Right cardiac atrium (tissue), 5 donors: ENCODE results near the gene ELAVL1. TPM values are rescaled to one million over a fixed set of nuclear protein-coding genes. Genes with fewer than 3 reads are reported as not detected.

Source experiments
- ATAC-seq, 2 donors: fragments of 200-7000 bp; cut with Tn5 transposase; one replicate each; pipeline versions ENCODE4 v1.8.0 to v1.9.1; 2020; ENCODE audit warnings: moderate library complexity in 2 of 2, mild to moderate bottlenecking in 1 of 2
- DNase-seq, 3 donors: peaks; one replicate each; pipeline ENCODE4 v3.0.0-alpha.2; 2020
- H3K27ac ChIP-seq: one replicate; pipeline ENCODE4 v1.5.1; 2013; ENCODE audit warnings: mild to moderate bottlenecking, low read length, control low read depth, moderate library complexity
- H3K27me3 ChIP-seq: one replicate; pipeline ENCODE4 v1.6.1; 2013; ENCODE audit not compliant: control insufficient read depth, insufficient read depth
- H3K4me1 ChIP-seq: one replicate; pipeline ENCODE4 v1.6.1; 2013; ENCODE audit warnings: low read length; ENCODE audit not compliant: control insufficient read depth, insufficient read depth
- H3K4me3 ChIP-seq: one replicate; pipeline ENCODE4 v1.5.1; 2013; ENCODE audit warnings: low read length, control low read depth
- H3K9me3 ChIP-seq: one replicate; pipeline ENCODE4 v1.6.1; 2013; ENCODE audit warnings: low read length; ENCODE audit not compliant: control insufficient read depth
- WGBS: extraction: QIAGEN DNeasy Blood & Tissue Kit; methylation state at CpG from one replicate; pipeline ENCODE4 v1.1.7; 2013; 5-methylcytosine and 5-hydroxymethylcytosine counted together
- intact Hi-C, 4 donors: fragments of 100-400 bp; cut with DNase I; formaldehyde crosslinking; loops; one replicate each; pipeline versions ENCODE4 v1.11.0 to v1.14.0; 2022 to 2023
- long read RNA-seq, 4 donors: library from polyadenylated mRNA; unstranded; transcript quantifications; one replicate each; pipeline ENCODE4 v2.0.0, GENCODE V29; 2020 to 2021
- polyA plus RNA-seq: library from polyadenylated mRNA; stranded (reverse); fragments of 200-250 nt; gene quantifications from one replicate; pipeline ENCODE4 v1.2.3, GENCODE V29; 2013
- total RNA-seq, 4 donors: library from RNA; stranded (reverse); fragmentation: NEBNext Ultra II Directional; extraction: Animal tissue kit (Norgen Biotek cat#: 25700); gene quantifications; one replicate each; pipeline ENCODE4 v1.2.1, GENCODE V29; 2021
- donor health status: healthy with polysubstance abuse.
- donor health status: DM: no; HTN: yes; CAD: no.
- donor health status: DM: no; HTN: no; CAD: no.
- donor health status: DM: no; HTN: yes; CAD: no; lungs with severe emphysema.
- donor health status: DM: yes; HTN: yes; CAD: no.

Gene ELAVL1
- total RNA-seq (10 to 100 TPM; 55.4 to 67.5 (median 64.6) TPM), polyA plus RNA-seq (28.4 TPM)
- long read RNA-seq, donor 1, full-length matches to known transcripts, result 285 of 341 reads
- long read RNA-seq, donor 1, partial matches to known transcripts, result 34 of 341 reads
- long read RNA-seq, donor 1, other reads (novel, unspliced or antisense), result 22 of 341 reads
- long read RNA-seq, donor 2, full-length matches to known transcripts, result 110 of 133 reads
- long read RNA-seq, donor 2, partial matches to known transcripts, result 15 of 133 reads
- long read RNA-seq, donor 2, other reads (novel, unspliced or antisense), result 8 of 133 reads
- long read RNA-seq, donor 3, full-length matches to known transcripts, result 306 of 410 reads
- long read RNA-seq, donor 3, partial matches to known transcripts, result 69 of 410 reads
- long read RNA-seq, donor 3, other reads (novel, unspliced or antisense), result 35 of 410 reads
- long read RNA-seq, donor 4, full-length matches to known transcripts, result 107 of 120 reads
- long read RNA-seq, donor 4, partial matches to known transcripts, result 5 of 120 reads
- long read RNA-seq, donor 4, other reads (novel, unspliced or antisense), result 8 of 120 reads

DNA sequence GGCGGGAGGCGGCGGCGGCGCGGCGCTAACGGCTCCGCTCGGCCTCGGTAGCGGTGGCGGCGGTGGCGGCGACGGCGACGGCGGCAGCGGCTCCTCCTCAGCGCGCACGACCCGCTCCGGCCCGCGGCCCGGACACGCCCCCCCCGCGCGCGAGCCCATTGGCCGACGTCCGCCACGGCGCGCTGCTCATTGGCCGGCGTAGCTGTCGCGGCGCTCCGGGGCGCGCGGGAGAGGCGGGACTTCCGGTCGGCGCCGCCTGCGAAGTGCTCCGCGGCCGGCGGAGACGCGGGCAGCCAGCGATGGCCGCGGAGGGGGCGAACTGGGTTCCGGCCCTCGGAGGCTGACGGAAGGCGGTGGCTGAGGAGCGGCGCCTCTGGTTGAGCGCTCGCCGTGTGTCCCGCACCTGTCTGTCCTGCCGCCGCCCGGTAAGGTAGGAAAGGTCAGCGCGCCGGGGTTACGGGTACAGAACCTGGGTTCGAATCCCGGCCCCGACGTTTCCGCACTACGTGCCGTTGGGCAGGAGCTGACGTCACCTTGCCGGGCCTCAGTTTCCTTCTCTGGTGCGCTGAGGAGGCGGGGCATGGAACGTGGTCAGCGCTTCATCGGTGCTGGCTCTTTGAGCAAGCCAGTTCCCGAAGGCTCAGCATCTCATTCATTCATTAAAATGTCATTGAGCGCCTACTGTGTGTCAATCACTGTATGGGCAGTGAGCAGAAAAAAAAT lies at the start of gene ELAVL1:
ELAVL1 (minus strand) TSS at position 108 of the 723 bp plus-strand sequence. CDS start 13,826 bp downstream, outside the sequence.
- intact Hi-C loops, result loop anchor here in 2 of 4 donors (5.0 to 10.0 kb wide), 2 partner anchors 33 to 61 kb away; partner anchors contain the start of gene TIMM44 (in 1 of the 2)
- H3K4me1 ChIP-seq, result peaks cover 13% of the 10 kb centered on the region
- under 1% methylated on average over 98 of the region's 98 CpGs for WGBS

DNA sequence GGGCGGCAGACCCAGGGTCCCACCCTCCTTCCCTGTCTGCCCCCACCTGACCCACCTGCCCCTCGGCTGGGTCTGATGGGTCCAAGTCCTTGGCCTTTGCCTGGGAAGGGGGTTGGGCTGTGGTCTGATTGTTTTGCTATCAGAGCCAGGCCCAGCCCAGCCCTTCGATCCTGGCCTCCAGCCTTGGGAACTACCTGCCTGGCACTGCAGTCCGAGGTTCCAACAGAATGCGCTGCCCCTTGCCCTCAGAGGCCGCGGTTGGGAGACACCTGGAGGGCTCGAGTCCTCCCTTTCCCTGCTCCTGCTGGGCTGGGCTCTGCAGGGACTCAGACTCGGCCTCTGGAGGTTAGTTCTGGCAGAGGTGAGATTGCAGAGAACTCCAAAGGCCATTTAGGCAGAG lies 48.7 kb upstream of the ELAVL1 start:
- intact Hi-C loops, result no loop called here

More for the DNA sequence above, at the start of gene ELAVL1:
- H3K4me3 ChIP-seq, result peak within 1 kb of the TSS; percentile 99
- no peaks in the 10 kb centered on the region for H3K27me3 ChIP-seq
- peak within 1 kb of the TSS; percentile 84 for H3K27ac ChIP-seq
- DNase-seq (peak; percentile 91 to 97 (median 97)), ATAC-seq (peak; percentile 93)
- H3K9me3 ChIP-seq, result no peaks in the 10 kb centered on the region

DNA sequence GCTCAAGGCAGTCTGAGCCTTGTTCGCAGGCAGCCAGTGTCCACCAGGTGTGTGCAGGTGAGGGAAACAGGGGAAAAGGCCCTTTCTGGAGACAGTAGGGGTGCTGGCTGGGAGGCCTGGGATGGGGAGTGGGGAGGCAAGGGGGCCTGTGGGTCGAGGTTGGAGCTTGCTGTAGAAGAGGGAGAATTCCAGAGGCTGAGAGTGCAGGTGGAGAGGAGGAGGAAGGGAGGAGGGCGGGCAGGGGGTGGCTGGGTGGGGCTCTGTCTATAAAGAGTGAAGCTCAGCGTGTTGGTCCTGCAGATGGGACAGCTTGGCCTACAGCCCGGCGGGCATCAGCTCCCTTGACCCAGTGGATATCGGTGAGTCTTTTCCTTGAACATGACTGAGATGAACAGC lies 47.0 kb upstream of the ELAVL1 start, which contains the start of gene CCL25:
CCL25 (plus strand) TSS at position 297 of the 396 bp plus-strand sequence. CDS start 290 bp downstream, outside the sequence.
- H3K9me3 ChIP-seq, result no peaks in the 10 kb centered on the region
- DNase-seq, result no peak

More for the DNA sequence above, 48.7 kb upstream of the ELAVL1 start:
- Histone ChIP-seq H3K9me3 (no peaks in the 10 kb centered on the region), H3K4me1 (no peaks in the 10 kb centered on the region), H3K27ac (no peak overlapping the region), H3K27me3 (no peaks in the 10 kb centered on the region), H3K4me3 (no peak overlapping the region)
- ATAC-seq (no peak), DNase-seq (no peak)
- 55% methylated on average over 9 of the region's 9 CpGs for WGBS

DNA sequence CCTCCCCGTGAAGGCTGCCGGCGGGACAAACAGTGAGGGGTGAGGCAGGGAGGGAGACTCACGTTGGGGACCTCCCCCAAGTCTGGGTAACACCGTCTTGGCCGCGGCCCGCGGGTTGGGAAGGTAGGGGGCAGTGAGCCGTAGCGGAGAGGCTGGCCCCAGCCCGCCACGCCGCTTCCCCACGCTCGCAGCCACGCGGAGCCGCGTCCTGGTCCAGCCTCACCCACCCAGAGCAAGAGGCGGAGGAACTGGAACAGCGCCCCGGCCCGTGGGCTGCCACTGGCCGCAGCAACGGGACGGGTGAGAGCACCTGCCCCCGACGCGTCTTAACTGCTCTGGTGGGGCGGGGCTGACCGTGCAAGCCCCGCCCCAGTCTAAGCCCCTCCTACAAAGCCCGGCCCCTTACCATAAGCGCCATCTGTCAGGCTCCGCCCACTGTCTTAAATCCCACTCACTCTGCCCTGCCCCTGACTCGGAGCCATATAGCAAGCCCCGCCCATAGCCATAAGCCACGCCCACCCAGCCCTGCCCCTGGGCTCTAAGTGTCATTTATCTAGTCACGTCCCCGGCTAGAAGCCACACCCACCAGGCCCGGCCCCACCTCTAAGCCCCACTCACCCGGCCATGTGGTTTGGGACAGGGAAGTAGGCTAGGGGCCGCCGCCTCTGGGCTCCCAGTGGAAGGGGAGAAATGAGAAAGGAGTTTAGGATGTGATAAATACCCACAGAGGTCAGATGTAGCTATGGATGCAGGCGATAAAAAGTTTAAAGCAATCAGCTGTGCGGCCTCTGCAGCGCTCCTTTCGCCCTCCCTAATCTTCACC lies 45.0 kb upstream of the ELAVL1 start:
- no peaks in the 10 kb centered on the region for H3K27me3 ChIP-seq
- ATAC-seq, result peak; percentile 91 to 97
- H3K27ac ChIP-seq, result no peak overlapping the region
- H3K4me3 ChIP-seq, result peak overlapping the region; percentile 3
- DNase-seq, result peak; percentile 88 to 94 (median 93)
- intact Hi-C loops, result no loop called here
- H3K4me1 ChIP-seq, result no peaks in the 10 kb centered on the region
- WGBS, result 7% methylated on average over 49 of the region's 49 CpGs
- H3K9me3 ChIP-seq, result no peaks in the 10 kb centered on the region

More for the DNA sequence above, 47.0 kb upstream of the ELAVL1 start, which contains the start of gene CCL25:
- H3K4me3 ChIP-seq, result no peak within 1 kb of the TSS
- H3K27ac ChIP-seq, result no peak within 1 kb of the TSS
- intact Hi-C loops, result no loop called here
- ATAC-seq, result no peak
- no peaks in the 10 kb centered on the region for H3K4me1 ChIP-seq
- H3K27me3 ChIP-seq, result no peaks in the 10 kb centered on the region
- 68% methylated on average over 7 of the region's 7 CpGs for WGBS

DNA sequence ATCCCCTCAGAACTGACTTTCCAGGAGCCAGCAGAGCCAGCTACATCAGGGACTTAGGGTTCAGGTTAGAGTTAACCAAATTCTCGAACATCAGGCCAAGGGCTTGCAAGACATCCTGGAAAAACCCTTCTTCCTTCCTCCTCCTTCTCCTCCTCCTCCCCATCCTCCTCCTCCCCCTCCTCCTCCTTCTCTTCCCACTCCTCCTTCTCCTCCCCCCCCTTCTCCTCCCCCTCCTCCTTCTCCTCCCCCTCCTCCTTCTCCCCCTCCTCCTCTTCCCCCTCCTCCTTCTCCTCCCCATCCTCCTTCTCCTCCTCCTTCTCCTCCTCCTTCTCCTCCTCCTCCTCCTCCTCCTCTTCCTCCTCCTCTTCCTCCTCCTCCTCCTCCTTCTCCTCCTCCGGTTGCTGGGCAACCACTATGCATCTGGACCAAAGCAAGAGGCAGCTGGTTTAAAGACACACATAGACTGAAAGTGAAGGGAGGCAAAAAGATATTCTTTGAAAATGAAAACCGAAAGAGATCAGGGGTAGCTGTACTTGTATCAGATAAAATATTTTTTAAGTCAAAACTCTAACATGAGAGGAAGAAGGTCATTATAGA lies 41.2 kb upstream of the ELAVL1 start:
- no peaks in the 10 kb centered on the region for H3K9me3 ChIP-seq
- no peak for ATAC-seq
- H3K27ac ChIP-seq, result no peak overlapping the region
- no peaks in the 10 kb centered on the region for H3K27me3 ChIP-seq
- WGBS, result 67% methylated on average over 3 of the region's 3 CpGs
- H3K4me1 ChIP-seq, result no peaks in the 10 kb centered on the region
- intact Hi-C loops, result no loop called here
- no peak overlapping the region for H3K4me3 ChIP-seq
- DNase-seq, result no peak

DNA sequence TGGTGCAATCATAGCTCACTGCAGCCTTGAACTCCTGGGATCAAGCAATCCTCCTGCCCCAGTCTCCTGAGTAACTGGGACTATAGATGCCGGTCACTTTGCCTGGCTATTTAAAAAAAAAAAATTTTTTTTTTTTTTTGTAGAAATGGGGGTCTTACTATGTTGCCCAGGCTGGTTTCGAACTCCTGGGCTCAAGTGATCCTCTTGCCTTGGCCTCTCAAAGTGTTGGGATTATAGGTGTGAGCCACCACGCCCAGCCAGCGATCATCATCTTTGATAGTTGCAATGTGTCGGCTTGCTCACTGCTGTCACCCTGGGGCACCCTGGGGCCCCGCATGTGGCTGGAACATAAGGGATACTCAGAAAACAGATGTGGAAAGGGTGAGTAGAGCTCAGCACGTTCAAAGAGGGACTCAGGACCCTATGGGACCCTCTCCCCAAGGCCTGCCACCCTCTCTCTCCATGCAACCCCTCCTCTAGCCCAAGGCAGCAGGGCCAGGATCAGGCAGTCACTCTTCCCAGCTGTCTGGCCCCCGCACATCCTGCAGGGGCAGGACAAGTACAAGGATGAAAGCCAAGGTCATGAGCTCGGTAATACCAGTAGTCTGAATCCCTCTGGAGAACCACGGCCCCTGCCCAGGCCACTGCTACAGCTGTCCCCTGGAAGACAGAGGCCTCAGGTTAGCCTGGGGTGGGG lies 40.6 kb upstream of the ELAVL1 start:
- no peak overlapping the region for H3K4me3 ChIP-seq

DNA sequence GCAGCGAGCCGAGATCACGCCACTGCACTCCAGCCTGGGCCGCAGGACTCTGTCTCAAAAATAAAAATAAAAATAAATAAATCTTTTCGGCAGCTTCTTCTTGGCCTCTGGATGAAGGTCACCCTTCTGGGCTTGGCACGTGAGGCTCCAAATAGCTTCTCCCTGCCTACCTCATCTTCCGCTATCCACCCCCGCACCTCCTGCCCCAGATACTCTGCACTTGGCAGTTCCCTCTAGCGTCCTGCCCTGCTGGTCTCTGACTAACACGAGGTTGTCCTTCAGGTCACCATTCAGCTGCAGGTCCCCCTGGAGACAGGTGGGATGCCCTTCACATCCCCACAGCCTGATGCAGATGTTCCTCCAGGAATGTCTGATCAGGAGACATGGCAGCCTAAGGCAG lies 38.6 kb upstream of the ELAVL1 start:
- H3K9me3 ChIP-seq, result no peaks in the 10 kb centered on the region
- intact Hi-C loops, result no loop called here
- no peak overlapping the region for H3K27ac ChIP-seq
- no peak for DNase-seq
- no peak for ATAC-seq
- 79% methylated on average over 10 of the region's 10 CpGs for WGBS
- no peaks in the 10 kb centered on the region for H3K4me1 ChIP-seq
- no peak overlapping the region for H3K4me3 ChIP-seq
- H3K27me3 ChIP-seq, result no peaks in the 10 kb centered on the region

More for the DNA sequence above, 40.6 kb upstream of the ELAVL1 start:
- DNase-seq (no peak), ATAC-seq (no peak)
- Histone ChIP-seq H3K9me3 (no peaks in the 10 kb centered on the region), H3K27me3 (no peaks in the 10 kb centered on the region), H3K27ac (no peak overlapping the region), H3K4me1 (no peaks in the 10 kb centered on the region)
- intact Hi-C loops, result no loop called here
- 68% methylated on average over 10 of the region's 10 CpGs for WGBS

DNA sequence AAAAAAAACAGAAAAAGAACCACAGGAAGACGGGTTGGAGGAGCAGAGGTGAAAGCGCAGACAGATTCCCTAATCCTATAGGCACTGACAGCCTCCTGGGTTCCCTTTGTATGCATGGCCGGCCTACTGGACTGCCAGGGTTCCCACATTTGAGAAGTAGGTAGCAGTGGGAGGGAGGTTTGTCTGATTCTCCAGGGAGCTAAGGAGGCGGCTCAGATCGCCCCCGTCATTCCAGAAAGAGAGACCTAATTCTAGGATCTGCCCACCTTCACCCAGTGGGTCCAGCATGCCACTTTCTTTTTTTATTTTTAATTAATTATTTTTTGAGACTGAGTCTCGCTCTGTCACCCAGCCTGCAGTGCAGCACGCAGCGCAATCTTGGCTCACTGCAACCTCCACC lies 37.5 kb upstream of the ELAVL1 start:
- no peak for ATAC-seq
- Histone ChIP-seq H3K4me3 (no peak overlapping the region), H3K27ac (no peak overlapping the region), H3K27me3 (no peaks in the 10 kb centered on the region), H3K9me3 (no peaks in the 10 kb centered on the region), H3K4me1 (no peaks in the 10 kb centered on the region)
- intact Hi-C loops, result no loop called here
- no peak for DNase-seq
- WGBS, result 88% methylated on average over 9 of the region's 9 CpGs

DNA sequence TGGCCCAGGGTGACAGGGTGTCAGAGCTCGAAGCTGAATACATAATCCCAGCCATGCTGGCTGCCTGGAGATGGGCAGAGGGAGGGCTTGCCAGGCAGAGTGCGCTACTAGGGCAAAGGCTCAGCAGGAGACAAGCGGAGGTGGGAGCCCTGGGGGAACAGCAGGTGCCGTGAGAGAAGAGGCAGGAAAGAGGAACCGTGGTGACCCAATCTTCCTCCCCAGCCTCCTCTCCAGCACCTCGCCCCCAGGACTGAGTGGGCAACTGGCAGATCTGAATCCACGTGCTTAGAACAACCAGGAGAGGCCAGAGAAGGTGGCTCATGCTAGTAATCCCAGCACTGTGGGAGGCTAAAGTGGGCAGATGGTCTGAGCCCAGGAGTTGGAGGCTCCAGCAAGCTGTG lies 36.1 kb upstream of the ELAVL1 start:
- H3K4me1 ChIP-seq, result no peaks in the 10 kb centered on the region
- ATAC-seq, result no peak
- H3K9me3 ChIP-seq, result no peaks in the 10 kb centered on the region
- DNase-seq, result no peak
- H3K4me3 ChIP-seq, result no peak overlapping the region
- H3K27ac ChIP-seq, result no peak overlapping the region
- intact Hi-C loops, result no loop called here
- H3K27me3 ChIP-seq, result no peaks in the 10 kb centered on the region
- WGBS, result 64% methylated on average over 7 of the region's 7 CpGs

DNA sequence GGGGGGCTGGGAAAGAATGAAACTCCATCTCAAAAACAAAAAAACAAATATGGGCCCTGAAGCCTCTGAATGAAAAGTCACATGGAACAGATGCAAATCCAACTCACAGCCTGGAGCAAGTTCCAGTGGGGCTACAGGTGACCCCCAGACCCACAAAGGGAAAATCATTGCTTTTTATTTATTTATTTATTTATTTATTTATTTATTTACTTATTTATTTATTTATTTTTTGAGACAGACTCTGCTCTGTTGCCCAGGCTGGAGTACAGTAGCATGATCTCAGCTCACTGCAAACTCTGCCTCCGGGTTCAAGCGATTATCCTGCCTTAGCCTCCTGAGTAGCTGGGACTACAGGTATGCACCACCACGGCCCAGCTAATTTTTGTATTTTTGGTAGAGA lies 33.8 kb upstream of the ELAVL1 start:
- H3K4me1 ChIP-seq, result no peaks in the 10 kb centered on the region
- no peaks in the 10 kb centered on the region for H3K9me3 ChIP-seq
- DNase-seq, result no peak
- ATAC-seq, result no peak
- intact Hi-C loops, result no loop called here
- H3K27me3 ChIP-seq, result no peaks in the 10 kb centered on the region
- H3K4me3 ChIP-seq, result no peak overlapping the region
- WGBS, result 99% methylated on average over 3 of the region's 3 CpGs
- H3K27ac ChIP-seq, result no peak overlapping the region
